GM19025 (cell line): ENCODE measurements around the gene ANKRD30A.
"Not testable (repeated sequence)": the region's sequence is repeated elsewhere in the genome, so short reads cannot be mapped to it uniquely, and the experiment has no call there.

ENCODE experiments used
- ATAC-seq: cut with Tn5 transposase; IDR thresholded peaks from one replicate; pipeline ENCODE4 v1.9.1; 2021; ENCODE audit warnings: mild to moderate bottlenecking, low read depth, moderate library complexity; ENCODE audit not compliant: unreplicated experiment

ANKRD30A gene

DNA sequence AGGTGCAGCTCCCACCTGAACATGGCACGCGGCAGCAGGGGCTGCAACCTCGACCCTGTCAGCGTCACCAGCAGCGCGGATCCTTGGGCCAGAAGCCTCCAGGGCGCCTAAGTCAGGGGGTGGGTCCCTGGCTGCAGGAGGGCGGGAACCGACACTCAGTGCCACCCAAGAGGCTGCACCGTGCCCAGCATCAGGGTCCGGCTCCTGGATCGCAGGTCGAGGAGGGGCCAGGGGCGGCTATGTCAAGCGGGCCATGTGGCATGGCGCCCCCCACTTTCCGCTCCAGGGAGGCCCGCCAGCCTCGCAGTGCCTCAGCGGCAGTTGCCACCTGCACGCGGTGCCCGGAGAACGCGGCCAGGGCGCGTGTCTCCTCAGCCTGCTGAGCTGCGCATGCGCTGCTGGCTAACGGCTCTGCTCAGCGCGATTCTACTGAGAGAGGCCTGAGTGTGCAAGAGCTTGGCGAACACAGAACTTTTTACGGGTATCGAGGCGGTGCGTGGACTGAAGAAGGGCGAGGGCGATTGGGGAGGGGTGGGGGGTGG, at the start of gene ANKRD30A:
Gene ANKRD30A (plus strand): TSS at position 408 of the 542 bp plus-strand sequence. CDS start 190 bp downstream, outside the sequence.
- no peak for ATAC-seq

DNA sequence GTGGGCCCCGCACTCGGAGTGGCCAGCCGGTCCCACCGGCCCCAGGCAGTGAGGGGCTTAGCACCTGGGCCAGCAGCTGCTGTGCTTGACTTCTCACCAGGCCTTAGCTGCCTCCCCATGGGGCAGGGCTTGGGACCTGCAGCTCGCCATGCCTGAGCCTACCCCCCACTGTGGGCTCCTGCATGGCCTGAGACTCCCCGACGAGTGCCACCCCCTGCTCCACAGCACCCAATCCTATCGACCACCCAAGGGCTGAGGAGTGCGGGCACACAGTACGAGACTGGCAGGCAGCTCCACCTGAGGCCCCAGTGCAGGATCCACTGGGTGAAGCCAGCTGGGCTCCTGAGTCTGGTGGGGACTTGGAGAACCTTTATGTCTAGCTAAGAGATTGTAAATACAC, 49.3 kb upstream of the ANKRD30A start:
- ATAC-seq: not testable (repeated sequence)

DNA sequence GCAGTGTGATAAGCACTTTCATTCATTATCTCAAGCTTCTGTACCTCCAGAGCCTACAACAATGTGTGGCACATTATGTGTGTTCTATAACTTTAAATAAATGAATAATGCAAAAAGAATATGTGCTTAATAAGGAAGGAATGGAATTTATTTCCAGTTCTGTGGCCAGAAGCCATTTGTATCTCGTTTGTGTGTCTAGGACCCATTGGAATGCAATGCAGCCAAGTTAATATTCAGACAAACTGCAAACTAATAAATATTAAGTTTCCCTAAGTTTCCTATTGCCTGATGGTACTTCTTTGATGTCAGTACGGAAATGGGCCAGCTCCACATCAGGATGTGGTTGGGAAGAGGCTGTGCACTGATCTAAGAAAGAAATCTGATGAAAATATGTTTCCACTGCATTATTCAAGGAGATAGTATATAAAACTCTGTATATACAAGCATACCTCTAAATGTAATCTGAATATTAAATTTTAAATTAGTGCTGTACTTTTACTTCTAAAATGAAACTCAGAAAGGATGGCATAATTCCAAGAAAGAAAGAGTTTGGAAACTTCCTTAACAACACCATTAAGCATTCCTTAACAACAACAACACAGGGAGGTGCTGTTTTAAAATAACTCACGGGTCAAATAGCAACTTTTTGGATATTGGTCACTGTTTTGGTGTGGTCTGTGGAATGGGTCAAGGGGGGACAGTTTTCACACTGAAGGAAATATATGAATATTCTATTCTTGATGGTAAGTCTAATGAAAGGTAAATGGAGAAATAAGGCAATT, 29.4 kb upstream of the ANKRD30A start:
- no peak for ATAC-seq

DNA sequence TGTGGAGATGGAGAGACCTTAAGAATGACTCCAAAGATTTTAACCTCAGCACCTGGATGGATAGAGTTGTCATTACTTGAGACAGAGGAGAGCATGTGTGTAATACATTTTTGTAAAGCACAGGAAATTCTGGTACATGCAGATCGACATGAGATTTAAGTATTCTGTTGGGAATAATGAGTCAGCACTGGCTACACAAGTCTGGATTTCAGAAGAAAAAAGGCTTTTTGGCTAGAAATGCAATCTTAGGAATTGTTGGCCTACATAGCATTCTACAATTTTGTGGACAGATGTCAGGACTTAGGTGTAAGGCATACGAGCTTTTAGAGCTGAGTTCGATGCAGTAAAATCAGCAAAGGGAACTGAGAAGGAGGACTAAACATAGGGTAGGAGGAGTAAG, 24.1 kb upstream of the ANKRD30A start:
- no peak for ATAC-seq

- ATAC-seq: no peak
Measured at GRCh38 chr10:37109000-37109399, 16.4 kb upstream of the ANKRD30A start.

DNA sequence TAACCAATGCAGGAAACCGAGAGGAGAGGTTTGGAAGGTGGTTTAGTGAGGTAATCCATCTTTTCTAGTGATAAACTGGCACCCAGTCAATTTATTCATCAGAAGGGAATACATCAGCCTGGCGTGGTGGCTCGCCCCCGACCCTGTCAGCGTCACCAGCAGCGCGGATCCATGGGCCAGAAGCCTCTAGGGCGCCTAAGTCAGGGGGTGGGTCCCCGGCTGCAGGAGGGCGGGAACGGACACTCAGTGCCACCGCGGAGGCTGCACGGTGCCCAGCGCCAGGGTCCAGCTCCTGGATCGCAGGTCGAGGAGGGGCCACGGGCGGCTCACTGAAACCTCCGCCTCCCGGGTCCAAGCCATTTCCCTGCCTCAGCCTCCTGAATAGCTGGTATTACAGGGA, 866 bp upstream of the ANKRD30A start:
- no peak for ATAC-seq

DNA sequence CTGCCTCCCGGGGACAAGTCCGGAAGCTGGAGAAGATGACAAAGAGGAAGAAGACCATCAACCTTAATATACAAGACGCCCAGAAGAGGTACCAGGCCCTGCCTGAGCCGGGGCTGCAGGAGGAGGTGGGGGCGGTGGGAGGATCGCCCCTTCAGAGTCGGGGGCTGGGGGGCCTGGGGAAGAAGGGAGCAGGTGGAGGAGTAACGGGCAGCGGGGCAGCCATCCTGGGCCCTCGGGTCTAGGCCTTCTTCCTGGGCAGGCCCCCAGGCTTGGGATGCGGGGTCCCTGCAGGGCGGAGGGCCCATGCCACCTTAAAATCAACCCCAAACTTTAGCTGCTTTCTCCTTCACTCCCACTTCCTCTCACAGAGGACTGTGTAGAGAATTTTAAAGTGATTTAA, 523 bp downstream of the ANKRD30A start:
- ATAC-seq: no peak

- no peak for ATAC-seq
Measured at GRCh38 chr10:37146443-37146842, 21.0 kb downstream of the ANKRD30A start.

GRCh38 chr10:37162430-37162829, 37.0 kb downstream of the ANKRD30A start:
- not testable (repeated sequence) for ATAC-seq

GRCh38 chr10:37171945-37172344, 46.5 kb downstream of the ANKRD30A start:
- ATAC-seq: not testable (repeated sequence)

GRCh38 chr10:37178296-37178695, 52.9 kb downstream of the ANKRD30A start:
- not testable (repeated sequence) for ATAC-seq

DNA sequence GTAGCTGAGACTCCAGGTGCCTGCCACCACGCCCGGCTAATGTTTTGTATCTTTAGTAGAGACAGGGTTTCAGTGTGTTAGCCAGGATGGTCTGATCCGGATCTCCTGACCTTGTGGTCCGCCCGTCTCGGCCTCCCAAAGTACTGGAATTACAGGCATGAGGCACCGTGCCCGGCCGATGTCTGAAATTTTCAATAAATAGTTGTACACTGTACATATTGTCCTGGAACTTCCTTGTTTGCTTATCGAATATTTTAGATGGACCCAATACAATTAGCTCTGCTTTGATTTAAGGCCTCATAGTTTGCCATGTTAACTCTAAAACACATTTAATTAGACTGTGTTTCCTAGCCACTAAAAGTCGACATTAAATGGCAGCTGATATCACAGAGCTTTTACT, 57.3 kb downstream of the ANKRD30A start:
- ATAC-seq: not testable (repeated sequence)

- no peak for ATAC-seq
Measured at GRCh38 chr10:37206132-37206531, 80.7 kb downstream of the ANKRD30A start.

GRCh38 chr10:37220866-37221265, 95.5 kb downstream of the ANKRD30A start:
- no peak for ATAC-seq

GRCh38 chr10:37222046-37222445, 96.6 kb downstream of the ANKRD30A start:
- no peak for ATAC-seq

GRCh38 chr10:37225163-37225562, 99.8 kb downstream of the ANKRD30A start:
- no peak for ATAC-seq

DNA sequence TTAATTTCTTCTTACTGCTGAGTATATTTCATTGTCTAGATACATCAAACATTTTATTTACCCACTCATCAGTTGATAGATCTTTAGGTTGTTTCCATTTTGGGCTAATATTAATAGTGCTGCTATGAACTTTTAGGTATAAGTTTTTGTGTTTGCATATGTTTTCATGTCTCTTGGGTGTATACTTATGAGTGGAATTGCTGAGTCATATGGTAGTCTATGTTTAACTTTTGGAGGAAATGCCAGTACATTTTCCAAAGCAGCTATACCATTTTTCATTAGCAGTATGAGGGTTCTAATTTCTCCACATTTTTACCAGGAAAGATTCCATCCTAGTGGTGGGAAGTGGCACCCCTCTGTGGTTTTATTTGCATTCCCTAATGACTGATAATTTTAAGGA, 101.1 kb downstream of the ANKRD30A start:
- ATAC-seq: no peak

DNA sequence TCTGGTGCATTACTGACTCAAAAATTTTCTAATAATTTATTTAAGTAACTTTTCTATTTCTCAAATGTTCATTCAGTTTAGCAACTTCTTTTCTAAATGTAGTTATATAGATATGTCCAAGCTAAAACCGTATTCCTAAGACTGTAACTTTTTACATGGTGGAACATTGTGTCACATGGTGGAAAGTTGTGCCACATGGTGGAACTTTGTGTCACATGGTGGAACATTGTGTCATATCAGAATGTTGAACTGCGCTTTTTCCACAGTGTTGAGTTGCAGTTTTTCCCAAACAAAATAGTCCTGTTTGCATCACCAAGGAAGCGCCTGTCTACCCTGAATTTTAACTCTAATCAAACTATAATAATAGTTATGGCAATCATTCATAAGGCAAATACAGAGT, 109.3 kb downstream of the ANKRD30A start:
- no peak for ATAC-seq

DNA sequence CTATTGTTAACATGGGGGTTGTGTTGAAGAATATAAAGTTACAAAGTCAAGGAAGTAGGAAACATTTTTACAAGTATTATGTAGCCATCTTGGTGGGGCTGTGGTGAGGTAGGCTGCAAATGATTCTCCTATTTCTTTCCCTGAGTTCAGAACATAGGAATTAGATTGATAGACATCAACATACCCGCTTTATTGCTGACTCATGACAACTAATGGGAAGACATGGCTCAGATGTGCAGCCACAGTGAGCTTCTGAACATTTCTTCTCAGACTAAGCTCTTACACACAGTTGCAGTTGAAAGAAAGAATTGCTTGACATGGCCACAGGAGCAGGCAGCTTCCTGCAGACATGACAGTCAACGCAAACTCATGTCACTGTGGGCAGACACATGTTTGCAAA, 110.7 kb downstream of the ANKRD30A start:
- ATAC-seq: no peak

DNA sequence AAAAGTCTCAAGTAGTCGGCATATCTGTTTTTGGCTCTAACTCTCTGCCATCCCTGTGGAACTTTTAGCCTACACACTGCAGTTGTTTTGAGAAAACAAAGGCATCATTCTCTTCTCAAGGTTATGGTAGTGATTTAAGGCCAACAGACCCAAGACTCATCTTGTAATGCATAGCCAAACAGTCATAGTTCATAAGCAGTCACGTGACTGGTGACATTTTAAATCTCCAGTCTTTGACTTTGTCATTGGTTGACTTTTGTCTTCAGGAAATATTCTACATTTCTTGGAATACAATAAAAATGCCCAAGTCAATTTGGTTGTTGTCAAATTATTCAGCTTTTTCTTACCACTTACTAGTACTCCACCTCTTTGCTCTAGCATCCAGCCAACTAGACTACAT, 114.8 kb downstream of the ANKRD30A start:
- ATAC-seq: no peak

DNA sequence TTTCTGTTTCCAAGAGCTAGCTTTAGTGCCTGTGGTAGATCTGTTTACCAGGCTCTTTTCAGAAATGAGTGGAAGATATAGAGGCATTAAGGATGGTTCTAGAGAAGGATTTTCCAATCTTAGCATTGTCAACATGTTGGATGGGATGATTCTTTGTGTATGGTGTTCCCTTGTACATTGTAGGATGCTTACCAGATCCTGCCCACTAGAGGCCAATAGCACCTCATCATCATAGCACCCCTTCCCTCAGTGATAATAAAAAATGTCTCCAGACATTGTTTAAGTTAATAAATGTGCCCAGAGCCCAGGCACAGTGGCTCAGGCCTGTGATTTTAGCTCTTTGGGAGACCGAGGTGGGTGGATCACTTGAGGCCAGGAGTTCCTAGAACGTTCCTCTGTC, 121.2 kb downstream of the ANKRD30A start:
- ATAC-seq: no peak

GRCh38 chr10:37255837-37256236, 130.4 kb downstream of the ANKRD30A start:
- ATAC-seq: not testable (repeated sequence)
